CD1c-positive myeloid dendritic cell (primary cell): ENCODE data around the gene LCAT.
"Not testable (repeated sequence)": the region's sequence is repeated elsewhere in the genome, so short reads cannot be mapped to it uniquely, and the experiment has no call there.

ENCODE experiments used
- DNase-seq: peaks from one replicate; pipeline ENCODE4 v3.0.0-alpha.2; 2016; ENCODE audit errors: extremely low spot score

The LCAT gene

DNA sequence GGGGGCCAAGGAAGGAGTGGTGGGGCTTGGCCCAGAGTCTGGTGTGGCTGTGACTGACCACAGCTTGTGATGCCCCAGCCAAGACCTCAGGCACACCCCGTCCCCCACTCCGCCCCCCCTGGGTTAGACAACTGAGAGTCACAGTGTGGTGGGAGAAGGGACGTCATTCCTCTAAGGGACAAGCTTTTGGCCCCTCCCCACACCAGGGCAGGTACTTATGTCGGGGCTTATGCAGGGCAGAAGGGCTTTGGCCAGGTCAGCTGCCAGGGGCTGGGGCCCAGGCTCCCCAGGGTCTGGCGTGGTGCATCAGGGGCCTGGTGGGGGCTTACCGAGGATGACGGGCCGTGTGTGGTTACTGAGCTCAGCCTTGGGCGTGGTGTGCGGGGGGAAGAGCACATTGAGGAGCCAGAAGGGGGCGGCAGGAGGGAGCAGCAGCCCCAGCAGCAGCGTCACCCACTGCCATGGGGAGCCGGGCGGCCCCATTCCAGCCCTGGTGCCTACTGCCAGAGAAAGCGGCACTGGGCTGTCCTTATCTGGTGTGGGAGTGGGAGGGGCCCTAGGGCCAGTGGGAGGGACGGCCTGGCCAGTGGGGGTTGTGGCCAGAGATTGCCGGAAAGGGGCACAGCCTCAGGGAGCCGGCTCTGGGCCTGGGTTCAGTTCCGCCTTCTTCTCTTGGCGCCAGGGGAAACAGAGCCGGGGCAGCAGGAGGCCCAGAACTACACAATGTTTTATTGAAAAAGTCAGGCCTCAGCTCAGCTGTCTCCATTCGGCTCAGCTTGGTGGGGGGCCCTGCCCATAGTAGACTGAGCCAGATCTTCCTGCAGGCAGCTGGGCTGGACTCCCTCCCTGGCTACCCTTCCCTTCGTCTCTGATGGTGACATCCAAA, at the start of gene LCAT:
Gene LCAT (minus strand): TSS at position 502 of the 886 bp plus-strand sequence. CDS start 19 bp downstream, at position 483.
- no peak for DNase-seq

- peak; percentile 90 for DNase-seq
Observed at GRCh38 chr16:67993207-67994039, 49.5 kb upstream of the LCAT start.

- no peak for DNase-seq
Observed at GRCh38 chr16:67992661-67993206, 48.8 kb upstream of the LCAT start.

- DNase-seq, result no peak
Observed at GRCh38 chr16:67990018-67990386, 46.1 kb upstream of the LCAT start.

GRCh38 chr16:67989322-67990017, 45.5 kb upstream of the LCAT start:
- no peak for DNase-seq

- no peak for DNase-seq
Observed at GRCh38 chr16:67988675-67989074, 44.8 kb upstream of the LCAT start.

DNA sequence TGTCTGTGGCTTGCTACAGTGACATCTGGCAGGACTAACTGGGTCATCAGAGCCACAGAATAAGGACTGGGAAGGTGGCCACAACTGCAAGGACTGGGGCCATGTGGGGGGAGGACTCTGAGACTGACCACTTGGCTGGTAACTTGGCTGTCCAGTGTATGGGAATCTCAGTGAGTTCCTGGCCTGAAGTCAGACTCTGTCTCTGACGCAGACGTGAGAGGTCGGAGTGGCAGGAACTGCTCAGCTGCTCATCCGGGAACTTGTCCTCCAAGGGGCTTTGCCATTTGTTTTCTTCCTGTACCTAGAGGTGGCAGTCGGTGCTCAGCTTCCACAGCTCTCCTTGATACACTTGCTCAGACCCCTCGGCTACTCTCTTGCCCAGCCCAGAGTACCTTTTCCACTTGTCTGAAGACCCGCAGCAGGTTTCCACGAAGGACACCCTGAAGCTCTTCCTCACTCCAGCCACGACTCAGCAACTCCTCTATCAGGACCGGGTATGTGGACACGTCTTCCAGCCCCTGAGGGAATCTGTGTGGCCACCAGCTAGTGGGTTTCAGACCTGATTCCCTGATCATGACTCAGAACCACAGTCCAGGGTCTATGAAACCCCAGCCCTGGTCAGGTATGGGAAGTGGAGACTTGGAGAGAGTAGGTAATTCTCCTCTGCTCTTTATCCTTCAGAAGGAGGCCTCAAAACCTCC, 43.7 kb upstream of the LCAT start:
- no peak for DNase-seq

GRCh38 chr16:67986949-67987348, 43.0 kb upstream of the LCAT start:
- DNase-seq, result no peak

- no peak for DNase-seq
Observed at GRCh38 chr16:67982011-67982696, 38.2 kb upstream of the LCAT start.

- no peak for DNase-seq
Observed at GRCh38 chr16:67979955-67980678, 36.2 kb upstream of the LCAT start, which contains the start of gene DPEP3. TSS of gene DPEP3 (minus strand) at chr16:67980499. CDS start at chr16:67980380, 119 bp downstream.

GRCh38 chr16:67977469-67978227, 33.7 kb upstream of the LCAT start:
- DNase-seq, result no peak

- DNase-seq, result no peak
Observed at GRCh38 chr16:67977005-67977404, 33.1 kb upstream of the LCAT start.

DNA sequence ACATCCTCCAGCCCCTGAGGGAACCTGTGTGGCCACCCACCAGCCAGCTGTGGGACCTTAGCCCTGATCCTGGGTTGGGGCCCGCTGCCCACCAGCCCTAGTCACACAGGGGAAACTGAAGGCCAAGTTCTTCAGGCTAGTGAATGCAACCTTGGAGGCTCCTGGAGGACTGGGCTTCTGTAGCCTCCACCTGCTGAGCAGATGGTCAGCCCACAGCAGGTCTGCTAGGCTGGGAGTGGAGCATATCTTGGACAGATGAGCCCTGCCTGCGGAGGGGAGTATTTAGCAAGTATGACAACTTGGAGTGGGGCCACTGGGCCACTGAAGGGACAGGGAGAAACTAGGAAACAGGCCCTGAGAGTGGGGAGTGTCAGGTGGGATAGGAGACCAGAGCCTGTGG, 32.3 kb upstream of the LCAT start:
- DNase-seq, result no peak

GRCh38 chr16:67975321-67976105, 31.6 kb upstream of the LCAT start:
- DNase-seq, result no peak

GRCh38 chr16:67972285-67972684, 28.4 kb upstream of the LCAT start:
- not testable (repeated sequence) for DNase-seq

GRCh38 chr16:67971111-67971510, 27.2 kb upstream of the LCAT start:
- no peak for DNase-seq

- DNase-seq, result no peak
Observed at GRCh38 chr16:67969254-67970039, 25.5 kb upstream of the LCAT start.
